Neutrophil (primary cell): ENCODE results near the gene AMPD1.

Experiments used
- H3K27ac ChIP-seq: fragments of 200-600 bp; sonication (generic); 2 replicates; pipeline ENCODE4 v1.5.1; 2016; ENCODE audit warnings: mild to moderate bottlenecking, moderate library complexity
- H3K27me3 ChIP-seq: fragments of 200-600 bp; sonication (generic); 2 replicates; pipeline ENCODE4 v1.6.0; 2016; ENCODE audit warnings: mild to moderate bottlenecking
- H3K36me3 ChIP-seq: fragments of 200-600 bp; sonication (generic); 2 replicates; pipeline ENCODE4 v1.5.1; 2017
- H3K4me1 ChIP-seq, 2 experiments: fragments of 200-600 bp in 1 of 2; sonication (generic) in 1 of 2; 1 replicate in 1 of 2; 2 replicates in 1 of 2; pipeline versions ENCODE4 v1.5.1 to v1.6.1; 2013 to 2016; ENCODE audit warnings: low read depth in 1 of 2, low read length in 1 of 2, mild to moderate bottlenecking in 1 of 2, moderate library complexity in 1 of 2; ENCODE audit not compliant: control insufficient read depth in 1 of 2, insufficient read depth in 1 of 2
- H3K4me3 ChIP-seq, 2 experiments: fragments of 200-600 bp in 1 of 2; sonication (generic) in 1 of 2; 1 replicate in 1 of 2; 2 replicates in 1 of 2; pipeline ENCODE4 v1.5.1; 2013 to 2016; ENCODE audit warnings: low read depth in 1 of 2, low read length in 1 of 2, mild to moderate bottlenecking in 1 of 2, moderate library complexity in 1 of 2
- H3K9me3 ChIP-seq: fragments of 200-600 bp; sonication (generic); 2 replicates; pipeline ENCODE4 v1.5.1; 2016
- CTCF ChIP-seq: fragments of 200-600 bp; sonication (generic); IDR thresholded peaks from 2 replicates; pipeline ENCODE4 v1.5.1; 2016; ENCODE audit warnings: antibody characterized with exemption

AMPD1 gene

GRCh38 chr1:114712977-114713376 is 17.6 kb upstream of the AMPD1 start:
- Histone ChIP-seq H3K36me3 (peaks cover 72% of the 10 kb centered on the region), H3K9me3 (no peaks in the 10 kb centered on the region), H3K4me1 (peaks cover 13 to 16% of the 10 kb centered on the region in 2 experiments), H3K27ac (no peak overlapping the region), H3K27me3 (no peaks in the 10 kb centered on the region), H3K4me3 (no peak overlapping the region)
- no peak for TF ChIP-seq CTCF

DNA sequence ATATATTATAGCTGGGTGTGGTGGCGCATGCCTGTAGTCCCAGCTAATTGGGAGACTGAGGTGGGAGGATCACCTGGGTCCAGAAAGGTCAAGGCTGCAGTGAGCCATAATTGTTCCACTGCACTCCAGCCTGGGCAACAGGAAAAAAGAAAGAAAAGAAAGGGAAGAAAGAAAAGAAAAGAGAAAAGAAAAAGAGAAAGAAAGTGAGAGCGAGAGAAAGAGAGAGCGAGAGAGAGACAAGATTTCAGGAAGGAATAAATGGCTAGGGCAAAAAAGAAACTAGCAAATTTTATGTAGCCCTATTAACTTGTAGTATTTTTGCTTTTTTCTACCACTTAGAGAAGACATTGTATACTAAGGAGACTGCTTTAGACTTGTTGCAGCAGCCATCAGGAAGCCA is 15.0 kb upstream of the AMPD1 start:
- H3K4me3 ChIP-seq, result no peak overlapping the region
- no peaks in the 10 kb centered on the region for H3K4me1 ChIP-seq
- no peaks in the 10 kb centered on the region for H3K9me3 ChIP-seq
- no peaks in the 10 kb centered on the region for H3K27me3 ChIP-seq
- TF ChIP-seq CTCF, result no peak
- peaks cover 87% of the 10 kb centered on the region for H3K36me3 ChIP-seq
- H3K27ac ChIP-seq, result no peak overlapping the region

DNA sequence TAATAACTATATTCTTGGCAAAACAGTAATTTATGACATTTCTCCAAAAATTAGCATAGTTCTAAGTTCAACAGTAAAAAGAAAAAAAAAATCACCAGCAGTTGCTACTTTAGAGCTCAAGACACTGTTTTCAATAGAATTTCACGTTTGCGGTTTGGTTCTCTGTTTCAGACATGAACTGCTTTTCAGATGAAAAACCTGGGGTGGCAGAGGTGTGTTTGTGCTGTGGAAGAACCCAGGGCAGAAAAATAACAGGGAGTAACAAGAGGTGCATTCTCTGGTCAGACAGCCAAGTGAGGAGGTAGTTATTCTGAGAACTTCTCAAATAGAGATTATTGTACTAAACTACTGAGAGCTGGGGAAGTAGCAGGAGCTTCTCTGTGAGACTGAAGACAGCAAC is 12.3 kb upstream of the AMPD1 start:
- TF ChIP-seq CTCF, result no peak
- Histone ChIP-seq H3K27me3 (no peaks in the 10 kb centered on the region), H3K27ac (no peak overlapping the region), H3K36me3 (peaks cover 74% of the 10 kb centered on the region), H3K4me1 (no peaks in the 10 kb centered on the region), H3K4me3 (no peak overlapping the region), H3K9me3 (no peaks in the 10 kb centered on the region)

GRCh38 chr1:114703242-114703641 is 7.9 kb upstream of the AMPD1 start:
- Histone ChIP-seq H3K36me3 (peaks cover 37% of the 10 kb centered on the region), H3K27ac (no peak overlapping the region), H3K4me3 (no peak overlapping the region), H3K9me3 (no peaks in the 10 kb centered on the region), H3K4me1 (peaks cover 0 to 9% of the 10 kb centered on the region in 2 experiments), H3K27me3 (no peaks in the 10 kb centered on the region)
- no peak for TF ChIP-seq CTCF

DNA sequence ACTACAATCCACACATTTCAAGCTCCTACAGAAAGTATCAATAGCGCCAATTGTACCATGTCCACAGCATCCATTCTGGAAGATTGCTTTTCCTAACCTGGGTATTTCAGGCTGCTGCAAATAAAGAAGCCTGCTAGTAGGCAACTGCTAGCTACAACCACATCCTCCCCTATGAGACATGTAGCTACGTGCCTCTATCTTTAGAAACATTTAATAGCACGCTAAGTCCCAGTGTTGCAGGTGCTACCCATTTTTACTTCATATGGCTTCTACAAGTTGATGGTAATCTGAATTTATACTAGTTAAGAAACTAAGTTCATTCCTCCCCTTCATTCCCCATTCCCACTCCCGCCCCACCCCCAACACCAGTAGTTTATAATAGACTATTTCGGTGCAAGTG is 7.4 kb upstream of the AMPD1 start:
- H3K4me1 ChIP-seq, result peaks cover 0 to 9% of the 10 kb centered on the region in 2 experiments
- H3K4me3 ChIP-seq, result no peak overlapping the region
- peaks cover 32% of the 10 kb centered on the region for H3K36me3 ChIP-seq
- no peak for TF ChIP-seq CTCF
- no peak overlapping the region for H3K27ac ChIP-seq
- no peaks in the 10 kb centered on the region for H3K27me3 ChIP-seq
- H3K9me3 ChIP-seq, result no peaks in the 10 kb centered on the region

DNA sequence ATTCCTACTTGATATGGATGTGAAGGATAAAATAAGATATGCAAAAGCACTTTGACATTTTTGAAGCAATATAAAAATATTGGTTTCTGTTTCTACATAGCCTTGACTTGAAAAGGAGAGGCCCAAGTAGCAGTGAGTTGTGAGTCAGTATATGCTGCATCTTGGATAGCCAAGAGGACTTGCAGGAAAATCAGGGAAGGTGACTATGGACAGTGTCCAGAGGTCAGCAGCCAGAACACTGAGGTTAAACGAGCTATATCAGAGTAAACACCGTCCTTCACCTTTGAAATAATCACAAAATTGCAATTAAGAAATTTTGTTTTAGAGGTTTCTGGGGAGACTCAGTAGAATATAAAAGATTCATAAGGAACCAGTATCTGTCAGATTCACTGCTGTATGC is 6.6 kb upstream of the AMPD1 start:
- H3K27me3 ChIP-seq, result no peaks in the 10 kb centered on the region
- no peak for TF ChIP-seq CTCF
- H3K27ac ChIP-seq, result no peak overlapping the region
- H3K9me3 ChIP-seq, result no peaks in the 10 kb centered on the region
- peaks cover 0 to 9% of the 10 kb centered on the region in 2 experiments for H3K4me1 ChIP-seq
- peaks cover 24% of the 10 kb centered on the region for H3K36me3 ChIP-seq
- H3K4me3 ChIP-seq, result no peak overlapping the region
